ENCODE data around the gene PKP1. TPM values are rescaled to one million over a fixed set of nuclear protein-coding genes. Genes with fewer than 3 reads are reported as not detected.

Gene PKP1
- total and polyA plus RNA-seq, 2 experiments from 2014 or later = 0.19 to 0.83 TPM

DNA sequence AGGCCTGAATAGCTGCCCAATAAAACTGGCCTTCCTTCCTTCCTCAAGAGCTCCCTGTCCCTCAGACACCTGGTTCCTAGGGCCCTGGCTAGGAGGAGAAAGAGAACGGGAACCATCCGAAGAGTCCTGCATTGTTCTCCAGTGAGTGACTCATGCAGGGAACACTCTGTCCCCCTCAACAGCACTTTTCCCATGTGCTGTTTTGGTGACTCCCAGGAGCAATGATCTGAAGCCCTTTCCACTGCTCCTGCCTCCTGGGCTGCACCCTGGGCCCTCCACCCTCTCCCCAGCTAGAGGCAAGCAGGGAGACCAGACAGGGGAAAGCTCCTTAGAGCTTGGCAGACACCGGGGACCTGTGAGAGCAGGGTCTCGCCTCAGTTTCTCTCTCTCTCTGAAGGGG lies 75.3 kb downstream of the PKP1 start:
- H3K9me3 Mint-ChIP-seq = no peaks in the 10 kb centered on the region
- no peak overlapping the region for H3K4me3 Mint-ChIP-seq
- H3K4me1 ChIP-seq (ENCODE audit: insufficient read depth) = peaks cover 9% of the 10 kb centered on the region
- no peak overlapping the region for H3K4me2 ChIP-seq
- ATAC-seq (no peak), DNase-seq (ENCODE audit: low spot score) (no peak)
- no peaks in the 10 kb centered on the region for H4K20me1 ChIP-seq (replicated peaks; ENCODE audit: insufficient read depth)
- H3K27ac ChIP-seq (ENCODE audit: low read depth) = no peak overlapping the region
- no peaks in the 10 kb centered on the region for H3K79me2 ChIP-seq (replicated peaks; ENCODE audit: insufficient read depth)
- TF ChIP-seq, protein P1, sequence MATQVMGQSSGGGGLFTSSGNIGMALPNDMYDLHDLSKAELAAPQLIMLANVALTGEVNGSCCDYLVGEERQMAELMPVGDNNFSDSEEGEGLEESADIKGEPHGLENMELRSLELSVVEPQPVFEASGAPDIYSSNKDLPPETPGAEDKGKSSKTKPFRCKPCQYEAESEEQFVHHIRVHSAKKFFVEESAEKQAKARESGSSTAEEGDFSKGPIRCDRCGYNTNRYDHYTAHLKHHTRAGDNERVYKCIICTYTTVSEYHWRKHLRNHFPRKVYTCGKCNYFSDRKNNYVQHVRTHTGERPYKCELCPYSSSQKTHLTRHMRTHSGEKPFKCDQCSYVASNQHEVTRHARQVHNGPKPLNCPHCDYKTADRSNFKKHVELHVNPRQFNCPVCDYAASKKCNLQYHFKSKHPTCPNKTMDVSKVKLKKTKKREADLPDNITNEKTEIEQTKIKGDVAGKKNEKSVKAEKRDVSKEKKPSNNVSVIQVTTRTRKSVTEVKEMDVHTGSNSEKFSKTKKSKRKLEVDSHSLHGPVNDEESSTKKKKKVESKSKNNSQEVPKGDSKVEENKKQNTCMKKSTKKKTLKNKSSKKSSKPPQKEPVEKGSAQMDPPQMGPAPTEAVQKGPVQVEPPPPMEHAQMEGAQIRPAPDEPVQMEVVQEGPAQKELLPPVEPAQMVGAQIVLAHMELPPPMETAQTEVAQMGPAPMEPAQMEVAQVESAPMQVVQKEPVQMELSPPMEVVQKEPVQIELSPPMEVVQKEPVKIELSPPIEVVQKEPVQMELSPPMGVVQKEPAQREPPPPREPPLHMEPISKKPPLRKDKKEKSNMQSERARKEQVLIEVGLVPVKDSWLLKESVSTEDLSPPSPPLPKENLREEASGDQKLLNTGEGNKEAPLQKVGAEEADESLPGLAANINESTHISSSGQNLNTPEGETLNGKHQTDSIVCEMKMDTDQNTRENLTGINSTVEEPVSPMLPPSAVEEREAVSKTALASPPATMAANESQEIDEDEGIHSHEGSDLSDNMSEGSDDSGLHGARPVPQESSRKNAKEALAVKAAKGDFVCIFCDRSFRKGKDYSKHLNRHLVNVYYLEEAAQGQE (IDR thresholded peaks at IDR 0.05; ENCODE audit: unreplicated experiment) = no peak
- TF ChIP-seq CREB1 (CRISPR knock-in tag; IDR thresholded peaks at IDR 0.05; ENCODE audit: low read depth) (no peak), NANOG (IDR thresholded peaks at IDR 0.05; ENCODE audit: borderline replicate concordance) (no peak), ZNF331 (CRISPR knock-in tag; IDR thresholded peaks at IDR 0.05; ENCODE audit: low read depth) (no peak), STAT1 (IDR thresholded peaks at IDR 0.05; ENCODE audit: unreplicated experiment) (no peak)
- TF ChIP-seq, protein P2, sequence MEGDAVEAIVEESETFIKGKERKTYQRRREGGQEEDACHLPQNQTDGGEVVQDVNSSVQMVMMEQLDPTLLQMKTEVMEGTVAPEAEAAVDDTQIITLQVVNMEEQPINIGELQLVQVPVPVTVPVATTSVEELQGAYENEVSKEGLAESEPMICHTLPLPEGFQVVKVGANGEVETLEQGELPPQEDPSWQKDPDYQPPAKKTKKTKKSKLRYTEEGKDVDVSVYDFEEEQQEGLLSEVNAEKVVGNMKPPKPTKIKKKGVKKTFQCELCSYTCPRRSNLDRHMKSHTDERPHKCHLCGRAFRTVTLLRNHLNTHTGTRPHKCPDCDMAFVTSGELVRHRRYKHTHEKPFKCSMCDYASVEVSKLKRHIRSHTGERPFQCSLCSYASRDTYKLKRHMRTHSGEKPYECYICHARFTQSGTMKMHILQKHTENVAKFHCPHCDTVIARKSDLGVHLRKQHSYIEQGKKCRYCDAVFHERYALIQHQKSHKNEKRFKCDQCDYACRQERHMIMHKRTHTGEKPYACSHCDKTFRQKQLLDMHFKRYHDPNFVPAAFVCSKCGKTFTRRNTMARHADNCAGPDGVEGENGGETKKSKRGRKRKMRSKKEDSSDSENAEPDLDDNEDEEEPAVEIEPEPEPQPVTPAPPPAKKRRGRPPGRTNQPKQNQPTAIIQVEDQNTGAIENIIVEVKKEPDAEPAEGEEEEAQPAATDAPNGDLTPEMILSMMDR (conservative IDR thresholded peaks at IDR 0.05; ENCODE audit: low read depth in 2 of 2) = no peak
- TF ChIP-seq, protein P3, sequence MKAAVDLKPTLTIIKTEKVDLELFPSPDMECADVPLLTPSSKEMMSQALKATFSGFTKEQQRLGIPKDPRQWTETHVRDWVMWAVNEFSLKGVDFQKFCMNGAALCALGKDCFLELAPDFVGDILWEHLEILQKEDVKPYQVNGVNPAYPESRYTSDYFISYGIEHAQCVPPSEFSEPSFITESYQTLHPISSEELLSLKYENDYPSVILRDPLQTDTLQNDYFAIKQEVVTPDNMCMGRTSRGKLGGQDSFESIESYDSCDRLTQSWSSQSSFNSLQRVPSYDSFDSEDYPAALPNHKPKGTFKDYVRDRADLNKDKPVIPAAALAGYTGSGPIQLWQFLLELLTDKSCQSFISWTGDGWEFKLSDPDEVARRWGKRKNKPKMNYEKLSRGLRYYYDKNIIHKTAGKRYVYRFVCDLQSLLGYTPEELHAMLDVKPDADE (IDR thresholded peaks at IDR 0.05) = no peak
- no peaks in the 10 kb centered on the region for H3K27me3 ChIP-seq (ENCODE audit: insufficient read depth)
- no peaks in the 10 kb centered on the region for H3K36me3 Mint-ChIP-seq (ENCODE audit: low read depth)
- no peaks in the 10 kb centered on the region for H3K9me2 ChIP-seq (ENCODE audit: insufficient read depth)
- no peak overlapping the region for H2AFZ ChIP-seq
- H3K4me3 ChIP-seq = no peak overlapping the region
- H3K27me3 Mint-ChIP-seq (ENCODE audit: insufficient read depth, low read depth, poor library complexity) = peaks cover 24% of the 10 kb centered on the region
- H3K36me3 ChIP-seq (ENCODE audit: insufficient read depth) = no peaks in the 10 kb centered on the region
- peaks cover 21% of the 10 kb centered on the region for H3K4me1 Mint-ChIP-seq
- H3F3A ChIP-seq (replicated peaks; ENCODE audit: low read depth) = no peaks in the 10 kb centered on the region
- H3K27ac Mint-ChIP-seq = no peak overlapping the region

DNA sequence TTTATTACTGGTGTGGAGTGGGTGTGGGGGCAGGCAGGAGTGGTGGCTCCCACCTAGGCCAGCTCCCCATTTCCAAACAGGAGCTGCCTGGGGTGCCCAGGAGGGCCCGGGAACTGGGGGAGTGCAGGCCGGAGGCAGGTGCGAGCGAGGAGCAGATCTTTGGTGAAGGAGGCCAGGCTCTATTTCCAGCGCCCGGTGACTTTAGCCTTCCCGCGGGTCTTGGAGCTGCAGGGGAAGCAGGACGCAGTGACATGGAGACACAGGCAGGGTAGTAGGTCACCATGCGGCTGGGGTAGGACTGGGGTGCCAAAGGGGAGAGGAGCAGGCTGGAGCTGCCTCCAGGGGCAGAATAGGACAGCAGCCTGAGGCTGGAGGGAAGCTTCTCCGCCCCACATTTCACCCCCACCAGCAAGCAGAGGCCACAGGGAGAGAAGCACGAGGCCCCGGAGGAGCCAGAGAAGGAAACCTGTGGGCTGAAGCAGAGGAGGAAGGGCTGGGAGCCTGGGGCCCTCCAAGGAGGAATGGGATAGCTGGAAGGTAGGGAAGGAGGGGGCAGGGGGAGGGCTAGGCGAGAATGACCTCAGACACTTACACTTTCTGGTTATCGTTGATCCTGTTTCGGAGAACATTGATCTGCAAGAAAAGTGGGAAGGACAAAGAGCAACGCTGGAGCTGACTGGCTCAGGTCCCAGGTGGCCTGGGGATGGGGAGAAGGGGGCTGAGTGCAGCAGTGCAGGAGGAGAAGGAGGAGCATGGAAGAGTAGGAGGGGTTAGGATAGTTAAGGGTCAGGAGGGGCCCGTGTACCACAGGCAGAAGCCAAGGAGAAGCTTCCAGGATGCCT lies 75.9 kb downstream of the PKP1 start:
- no peak for DNase-seq (ENCODE audit: low spot score)
- no peaks in the 10 kb centered on the region for H4K20me1 ChIP-seq (replicated peaks; ENCODE audit: insufficient read depth)
- no peak overlapping the region for H3K4me3 Mint-ChIP-seq
- peaks cover 20% of the 10 kb centered on the region for H3K4me1 Mint-ChIP-seq
- no peaks in the 10 kb centered on the region for H3K9me3 Mint-ChIP-seq
- no peak overlapping the region for H3K27ac ChIP-seq (ENCODE audit: low read depth)
- H3F3A ChIP-seq (replicated peaks; ENCODE audit: low read depth) = no peaks in the 10 kb centered on the region
- no peaks in the 10 kb centered on the region for H3K27me3 ChIP-seq (ENCODE audit: insufficient read depth)
- no peaks in the 10 kb centered on the region for H3K79me2 ChIP-seq (replicated peaks; ENCODE audit: insufficient read depth)
- H3K4me2 ChIP-seq = no peak overlapping the region
- peaks cover 22% of the 10 kb centered on the region for H3K27me3 Mint-ChIP-seq (ENCODE audit: insufficient read depth, low read depth, poor library complexity)
- H3K27ac Mint-ChIP-seq = peak overlapping the region; percentile 36
- no peaks in the 10 kb centered on the region for H3K36me3 ChIP-seq (ENCODE audit: insufficient read depth)
- H2AFZ ChIP-seq = no peak overlapping the region
- no peak overlapping the region for H3K4me3 ChIP-seq
- H3K9me2 ChIP-seq (ENCODE audit: insufficient read depth) = no peaks in the 10 kb centered on the region
- ATAC-seq = peak; percentile 24
- no peaks in the 10 kb centered on the region for H3K36me3 Mint-ChIP-seq (ENCODE audit: low read depth)
- peaks cover 9% of the 10 kb centered on the region for H3K4me1 ChIP-seq (ENCODE audit: insufficient read depth)
- TF ChIP-seq JUNB (IDR thresholded peaks at IDR 0.05; ENCODE audit: unreplicated experiment) (no peak), ZNF114 (CRISPR knock-in tag; IDR thresholded peaks at IDR 0.05) (no peak), STAT1 (IDR thresholded peaks at IDR 0.05; ENCODE audit: unreplicated experiment) (no peak), POLR2AphosphoS5 (IDR thresholded peaks at IDR 0.05; ENCODE audit: low read depth) (no peak), EZH2phosphoT487 (IDR thresholded peaks at IDR 0.05; ENCODE audit: unreplicated experiment) (no peak), EZH2 (IDR thresholded peaks at IDR 0.05; ENCODE audit: low read depth, unreplicated experiment) (no peak), NANOG (IDR thresholded peaks at IDR 0.05; ENCODE audit: borderline replicate concordance) (no peak), ZNF331 (CRISPR knock-in tag; IDR thresholded peaks at IDR 0.05; ENCODE audit: low read depth) (no peak)
- TF ChIP-seq, protein P2 (conservative IDR thresholded peaks at IDR 0.05; ENCODE audit: low read depth in 2 of 2) = no peak
- TF ChIP-seq, protein P3 (IDR thresholded peaks at IDR 0.05) = no peak
